Measurements from ENCODE around the gene TPPP2. TPM values are rescaled to one million over a fixed set of nuclear protein-coding genes. Genes with fewer than 3 reads are reported as not detected.

Gene TPPP2
- total and polyA plus RNA-seq, 9 of the 15 experiments (the other 6 are each of a cell fraction or from before 2014, with no cell fraction given): 0.18 TPM; not detected in 8

- TF ChIP-seq SIN3A (IDR thresholded peaks at IDR 0.05; ENCODE audit: borderline replicate concordance in 2 of 2, control insufficient read depth in 1 of 2, low read depth in 2 of 2, low read length in 2 of 2) (no peak), L3MBTL2 (IDR thresholded peaks at IDR 0.05) (peak; percentile 42; the same call in 1 of the 2 replicates), ETV6 (IDR thresholded peaks at IDR 0.05; ENCODE audit: borderline replicate concordance in 1 of 2, low read depth in 2 of 2, low read length in 1 of 2) (no peak), ETV6 (CRISPR knock-in tag; IDR thresholded peaks at IDR 0.05; ENCODE audit: borderline replicate concordance) (no peak), BCL6 (CRISPR knock-in tag; IDR thresholded peaks at IDR 0.05) (no peak), PHF20 (IDR thresholded peaks at IDR 0.05; ENCODE audit: partially characterized antibody) (no peak), BACH1 (tag; IDR thresholded peaks at IDR 0.05) (no peak), ZBTB40 (IDR thresholded peaks at IDR 0.05) (peak; percentile 44; the same call in 1 of the 2 replicates), ZBTB40 (CRISPR knock-in tag; IDR thresholded peaks at IDR 0.05) (no peak), BRF1 (IDR thresholded peaks at IDR 0.05; ENCODE audit: borderline replicate concordance, extremely low read depth, insufficient read length) (no peak), ASH1L (IDR thresholded peaks at IDR 0.05; ENCODE audit: borderline replicate concordance, low read depth, partially characterized antibody) (no peak), KLF6 (CRISPR knock-in tag; IDR thresholded peaks at IDR 0.05; ENCODE audit: borderline replicate concordance) (no peak)
Observed at GRCh38 chr14:21024585-21025370, 5.2 kb upstream of the TPPP2 start, which contains the start of gene NDRG2 (continued).

Measured in K562 (cell line).